Astrocyte (in vitro differentiated cells and primary cell): Measurements from ENCODE around the gene SLC45A1.

Source experiments
- CTCF ChIP-seq: IDR thresholded peaks from 2 replicates; pipeline ENCODE4 v1.5.1; 2011; ENCODE audit warnings: low read depth, mild to moderate bottlenecking, inconsistent platforms, low read length, moderate library complexity; ENCODE audit not compliant: insufficient read depth
- EZH2 ChIP-seq: IDR thresholded peaks from 2 replicates; pipeline ENCODE4 v1.6.1; 2012; ENCODE audit warnings: mild to moderate bottlenecking, low read length, inconsistent platforms; ENCODE audit not compliant: insufficient read depth

- TF ChIP-seq CTCF: no peak
- TF ChIP-seq EZH2: no peak
These were observed 14.8 kb upstream of the SLC45A1 start for GRCh38 chr1:8303141-8303540.
